ENCODE data around the gene NDUFS5.

- no peak for TF ChIP-seq ATF2 (tag by site-specific recombination; IDR thresholded peaks at IDR 0.05; ENCODE audit: low read depth)
- TF ChIP-seq SP2 (tag by site-specific recombination; IDR thresholded peaks at IDR 0.05), result peak; percentile 34; the same call in 1 of the 2 replicates
- no peak for TF ChIP-seq KLF1 (tag by site-specific recombination; IDR thresholded peaks at IDR 0.05)
- TF ChIP-seq ZNF670 (tag by site-specific recombination; IDR thresholded peaks at IDR 0.05; ENCODE audit: low read depth), result no peak
- no peak for TF ChIP-seq KLF10 (tag by site-specific recombination; IDR thresholded peaks at IDR 0.05)
- TF ChIP-seq, protein P1, sequence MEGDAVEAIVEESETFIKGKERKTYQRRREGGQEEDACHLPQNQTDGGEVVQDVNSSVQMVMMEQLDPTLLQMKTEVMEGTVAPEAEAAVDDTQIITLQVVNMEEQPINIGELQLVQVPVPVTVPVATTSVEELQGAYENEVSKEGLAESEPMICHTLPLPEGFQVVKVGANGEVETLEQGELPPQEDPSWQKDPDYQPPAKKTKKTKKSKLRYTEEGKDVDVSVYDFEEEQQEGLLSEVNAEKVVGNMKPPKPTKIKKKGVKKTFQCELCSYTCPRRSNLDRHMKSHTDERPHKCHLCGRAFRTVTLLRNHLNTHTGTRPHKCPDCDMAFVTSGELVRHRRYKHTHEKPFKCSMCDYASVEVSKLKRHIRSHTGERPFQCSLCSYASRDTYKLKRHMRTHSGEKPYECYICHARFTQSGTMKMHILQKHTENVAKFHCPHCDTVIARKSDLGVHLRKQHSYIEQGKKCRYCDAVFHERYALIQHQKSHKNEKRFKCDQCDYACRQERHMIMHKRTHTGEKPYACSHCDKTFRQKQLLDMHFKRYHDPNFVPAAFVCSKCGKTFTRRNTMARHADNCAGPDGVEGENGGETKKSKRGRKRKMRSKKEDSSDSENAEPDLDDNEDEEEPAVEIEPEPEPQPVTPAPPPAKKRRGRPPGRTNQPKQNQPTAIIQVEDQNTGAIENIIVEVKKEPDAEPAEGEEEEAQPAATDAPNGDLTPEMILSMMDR (tag by site-specific recombination; IDR thresholded peaks at IDR 0.05), result no peak
Measured at GRCh38 chr1:38991638-38992411, 34.3 kb upstream of the NDUFS5 start.
